A549 treated with RU486 at 1 μM for 4 hours (cell line): ENCODE measurements around the gene GAMT. TPM values are rescaled to one million over a fixed set of nuclear protein-coding genes. Genes with fewer than 3 reads are reported as not detected.

Experiments
- total RNA-seq: library from RNA; stranded (reverse); fragments of 200-300 nt; extraction: Qiagen RNA extraction; gene quantifications from 5 replicates; pipeline ENCODE4 v1.2.3, GENCODE V29; 2022; ENCODE audit warnings: low read depth

Gene GAMT
- 23.9 to 43.1 TPM (median 40.5 TPM) in 5 replicates for total RNA-seq

GRCh38 chr19:1401138-1401888 lies at the start of gene GAMT:
Gene GAMT (minus strand): TSS chr19:1401542. CDS start chr19:1401476, 66 bp downstream.

GRCh38 chr19:1449467-1450442 lies 48.4 kb upstream of the GAMT start, which contains the start of gene APC2:
Gene APC2 (plus strand): TSS chr19:1450121. CDS start chr19:1453002, 2,881 bp downstream.

GRCh38 chr19:1438035-1438932 lies 36.9 kb upstream of the GAMT start, which contains the start of gene RPS15:
Gene RPS15 (plus strand): TSS chr19:1438396. CDS start chr19:1438426, 30 bp downstream.

GRCh38 chr19:1407528-1408299 lies 6.4 kb upstream of the GAMT start, which contains the start of gene DAZAP1:
Gene DAZAP1 (plus strand): TSS chr19:1407586. CDS start chr19:1407774, 188 bp downstream.

GRCh38 chr19:1383312-1384084 lies 17.8 kb downstream of the GAMT start, which contains the start of gene NDUFS7:
Gene NDUFS7 (plus strand): TSS chr19:1383907. CDS start chr19:1383927, 20 bp downstream.

Other genes with a start within 250 kb of the GAMT start
- 27.5 to 47.3 TPM (median 43.9 TPM) in 5 replicates for gene SBNO2, start 227.3 kb downstream of the GAMT start, total RNA-seq
- gene STK11, start 195.8 kb downstream of the GAMT start, total RNA-seq: 29.9 to 41.2 TPM (median 38.4 TPM) in 5 replicates
- 2.5 to 5.5 TPM (median 3.9 TPM) in 5 replicates for gene CBARP, start 163.5 kb downstream of the GAMT start, total RNA-seq
- gene ATP5F1D, start 159.8 kb downstream of the GAMT start, total RNA-seq: 84.2 to 179 TPM (median 170 TPM) in 5 replicates
- gene MIDN, start 153.0 kb downstream of the GAMT start, total RNA-seq: 37.1 to 48.7 TPM (median 42.2 TPM) in 5 replicates
- gene CIRBP, start 132.2 kb downstream of the GAMT start, total RNA-seq: 89.7 to 185 TPM (median 104 TPM) in 5 replicates
- gene FAM174C, start 126.0 kb downstream of the GAMT start, total RNA-seq: 49.3 to 93.2 TPM (median 86.5 TPM) in 5 replicates
- 0.95 to 2.7 TPM (median 1.9 TPM) in 5 replicates for gene EFNA2, start 115.7 kb downstream of the GAMT start, total RNA-seq
- 64.5 to 83.8 TPM (median 67.2 TPM) in 5 replicates for gene NDUFS7, start 17.6 kb downstream of the GAMT start, total RNA-seq
- 85.0 to 111 TPM (median 101 TPM) in 5 replicates for gene DAZAP1, start 6.0 kb upstream of the GAMT start, total RNA-seq
- 1,330 to 2,073 TPM (median 1,926 TPM) in 5 replicates for gene RPS15, start 36.9 kb upstream of the GAMT start, total RNA-seq
- 0.69 to 2.1 TPM (median 1.3 TPM) in 5 replicates for gene APC2, start 48.6 kb upstream of the GAMT start, total RNA-seq
- gene C19orf25, start 77.7 kb upstream of the GAMT start, total RNA-seq: 11.0 to 20.5 TPM (median 16.4 TPM) in 5 replicates
- gene PCSK4, start 88.8 kb upstream of the GAMT start, total RNA-seq: 0.48 to 1.0 TPM (median 0.92 TPM) in 5 replicates
- 3.8 to 5.9 TPM (median 5.4 TPM) in 5 replicates for gene REEP6, start 89.6 kb upstream of the GAMT start, total RNA-seq
- 2.6 to 3.8 TPM (median 2.8 TPM) in 5 replicates for gene ADAMTSL5, start 111.5 kb upstream of the GAMT start, total RNA-seq
- gene PLK5, start 122.5 kb upstream of the GAMT start, total RNA-seq: not detected in 5 replicates
- gene MEX3D, start 166.8 kb upstream of the GAMT start, total RNA-seq: 6.6 to 14.1 TPM (median 13.2 TPM) in 5 replicates
- gene MBD3, start 191.3 kb upstream of the GAMT start, total RNA-seq: 28.2 to 52.2 TPM (median 47.2 TPM) in 5 replicates
- gene UQCR11, start 203.9 kb upstream of the GAMT start, total RNA-seq: 93.4 to 214 TPM (median 164 TPM) in 5 replicates